ENCODE results near the gene ENTPD8.
A peak's percentile ranks its signal among the peaks of the same experiment; 100 is the strongest.
"Not testable (repeated sequence)": the region's sequence is repeated elsewhere in the genome, so short reads cannot be mapped to it uniquely, and the experiment has no call there.

ENTPD8 gene

DNA sequence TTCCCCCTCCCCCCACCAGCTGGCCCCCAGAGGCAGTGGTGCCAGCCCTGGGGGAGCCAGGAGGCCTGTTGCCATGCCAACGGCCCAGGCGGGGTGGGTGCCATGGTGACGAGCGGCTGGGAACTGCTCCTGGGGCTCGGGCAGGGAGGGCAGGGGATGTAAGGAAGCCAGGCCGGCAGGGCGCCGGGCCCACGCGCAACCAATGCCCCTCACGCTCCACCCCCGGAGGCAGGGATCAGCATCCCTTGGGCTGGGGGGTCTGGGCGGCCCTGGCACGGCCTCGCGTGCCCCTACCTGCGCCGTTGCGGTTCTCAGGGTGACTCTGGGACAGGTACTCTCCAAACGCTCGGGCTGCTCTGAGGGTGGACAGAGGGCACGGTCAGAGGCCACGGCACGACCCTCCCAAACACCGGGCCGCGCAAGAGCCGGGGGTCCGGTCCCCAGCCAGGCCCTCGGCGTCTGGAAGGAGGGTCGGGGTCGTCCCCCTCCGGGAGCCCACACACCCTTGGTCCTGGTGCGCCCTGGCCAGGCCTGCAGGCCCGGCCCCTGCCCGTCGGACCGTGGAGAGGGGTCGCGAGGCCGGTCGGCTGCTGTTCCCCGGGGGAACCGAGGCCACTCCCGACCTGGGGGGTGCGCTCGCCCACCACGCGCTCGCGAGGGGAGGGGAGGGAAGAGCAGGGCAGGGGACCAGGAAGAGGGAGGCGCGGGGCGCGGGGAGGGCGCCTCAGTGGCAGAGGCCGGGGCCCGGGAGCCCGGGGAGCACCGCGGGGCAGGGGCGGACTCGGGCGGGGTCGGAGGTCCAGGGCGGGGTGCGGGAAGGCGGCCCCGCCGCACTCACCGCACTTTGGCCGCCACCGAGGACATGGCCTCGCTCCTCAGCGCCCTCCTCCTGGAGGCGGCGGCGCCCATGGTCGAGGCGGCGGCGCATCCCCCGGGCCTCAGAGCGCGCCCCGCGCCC is 17.3 kb upstream of the ENTPD8 start:
- DNase-seq (ENCODE audit: low read depth, low spot score) = no peak

DNA sequence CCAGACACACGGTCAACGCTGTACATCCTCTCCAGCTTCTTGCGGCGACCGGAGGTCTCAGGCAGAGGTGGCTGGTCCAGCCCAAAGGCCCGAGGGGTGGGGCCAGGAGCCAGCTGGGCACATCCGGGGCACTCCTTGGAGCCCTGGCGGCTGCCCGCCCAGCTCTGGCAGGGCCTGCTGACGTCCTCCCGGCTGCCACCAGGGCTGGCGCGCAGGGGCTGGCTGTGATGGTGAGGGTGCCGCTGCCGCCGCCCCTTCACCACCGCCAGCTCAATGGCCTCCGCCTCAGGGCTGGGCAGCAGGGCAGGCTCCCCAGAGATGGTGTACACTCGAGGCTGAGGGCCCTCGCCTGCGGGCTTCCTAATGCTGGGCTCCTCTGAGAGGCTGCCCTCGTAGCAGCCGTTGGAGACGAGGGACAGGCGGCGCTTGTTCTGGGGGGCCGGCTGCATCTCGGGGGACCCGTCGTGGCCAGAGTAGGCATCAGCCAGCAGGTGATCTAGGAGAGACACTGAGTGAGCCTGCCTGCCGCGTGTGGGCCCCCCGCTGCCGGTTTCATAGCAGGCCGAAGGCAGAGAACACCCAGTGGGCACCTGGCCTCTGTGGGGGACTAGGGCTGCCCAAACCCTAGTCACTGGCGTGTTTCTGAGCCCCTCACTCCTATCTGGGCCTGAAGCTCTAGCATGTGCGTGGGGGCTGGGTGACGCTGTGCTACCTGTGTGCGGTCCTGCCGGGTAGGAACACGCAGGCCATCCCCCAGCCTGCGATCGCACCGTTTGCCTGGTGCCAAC is 16.4 kb upstream of the ENTPD8 start:
- DNase-seq (ENCODE audit: low read depth, low spot score) = no peak

DNA sequence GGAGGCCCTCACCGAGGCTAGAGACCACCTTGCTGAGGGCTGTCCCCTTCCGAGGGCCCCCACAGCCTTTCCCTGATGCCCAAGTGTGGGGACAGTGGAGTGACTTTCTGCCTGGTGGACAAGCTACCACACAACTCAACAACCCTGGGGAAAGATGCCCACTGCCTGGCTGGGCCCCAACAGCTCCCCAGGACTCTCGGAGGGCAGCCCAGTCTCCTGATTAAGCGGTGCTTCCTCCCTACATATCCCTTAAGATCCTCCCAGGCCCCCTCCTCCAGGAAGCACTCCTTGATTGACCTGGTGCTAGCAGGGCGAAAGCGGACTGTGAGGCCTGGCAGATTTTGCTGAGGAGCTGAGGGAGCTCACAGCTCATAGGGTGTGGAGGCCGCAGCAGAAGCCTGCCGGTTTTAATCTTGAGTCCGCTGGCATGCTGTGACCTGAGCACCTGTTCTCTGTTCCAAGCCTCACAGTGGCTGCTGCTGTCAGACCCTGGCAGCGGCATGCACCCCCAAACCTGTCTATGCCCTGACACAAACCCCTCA is 15.8 kb upstream of the ENTPD8 start:
- no peak for DNase-seq (ENCODE audit: low read depth, low spot score)

DNA sequence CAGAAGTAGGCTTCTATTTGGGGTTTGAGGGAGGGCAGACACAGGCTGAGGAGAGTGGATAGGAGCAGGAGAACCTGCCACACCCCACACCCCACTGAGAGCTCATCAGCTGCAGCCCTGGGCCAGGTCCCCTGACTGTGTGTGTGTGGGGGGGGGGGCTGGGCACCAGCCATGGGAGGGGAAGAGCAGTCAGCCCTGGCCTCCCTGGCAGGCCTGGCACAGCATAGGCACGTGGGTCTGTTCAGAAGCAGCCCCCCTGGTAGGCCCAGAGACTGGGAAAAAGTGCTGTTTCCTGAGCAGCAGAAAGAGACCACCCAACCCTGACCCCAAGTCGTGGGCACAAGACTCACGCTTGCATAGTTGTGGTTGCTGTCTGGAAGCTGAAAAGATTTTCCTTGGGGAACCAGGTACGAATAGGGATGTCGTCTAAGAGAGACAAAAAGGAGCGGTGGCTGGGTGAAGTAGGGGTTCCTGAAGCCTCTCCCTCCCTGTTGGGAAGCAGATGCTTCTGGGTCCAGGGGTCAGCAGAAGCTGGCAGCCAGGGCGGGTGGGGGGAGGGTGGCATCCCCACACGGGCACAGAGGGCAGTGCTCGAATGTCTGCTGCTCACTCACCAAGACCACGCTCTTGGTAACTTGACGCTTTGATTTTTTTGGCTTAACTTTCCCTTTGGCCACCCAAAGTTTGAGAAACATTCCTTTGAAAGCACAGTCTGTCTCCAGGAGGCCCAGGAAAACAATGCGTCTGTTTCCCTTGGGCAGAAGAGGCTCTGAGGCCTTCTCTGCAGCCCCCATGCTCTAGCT is 15.1 kb upstream of the ENTPD8 start:
- DNase-seq (ENCODE audit: low read depth, low spot score) = no peak

- DNase-seq (ENCODE audit: low read depth, low spot score) = no peak
Measured at GRCh38 chr9:137455359-137455991, 14.3 kb upstream of the ENTPD8 start.

DNA sequence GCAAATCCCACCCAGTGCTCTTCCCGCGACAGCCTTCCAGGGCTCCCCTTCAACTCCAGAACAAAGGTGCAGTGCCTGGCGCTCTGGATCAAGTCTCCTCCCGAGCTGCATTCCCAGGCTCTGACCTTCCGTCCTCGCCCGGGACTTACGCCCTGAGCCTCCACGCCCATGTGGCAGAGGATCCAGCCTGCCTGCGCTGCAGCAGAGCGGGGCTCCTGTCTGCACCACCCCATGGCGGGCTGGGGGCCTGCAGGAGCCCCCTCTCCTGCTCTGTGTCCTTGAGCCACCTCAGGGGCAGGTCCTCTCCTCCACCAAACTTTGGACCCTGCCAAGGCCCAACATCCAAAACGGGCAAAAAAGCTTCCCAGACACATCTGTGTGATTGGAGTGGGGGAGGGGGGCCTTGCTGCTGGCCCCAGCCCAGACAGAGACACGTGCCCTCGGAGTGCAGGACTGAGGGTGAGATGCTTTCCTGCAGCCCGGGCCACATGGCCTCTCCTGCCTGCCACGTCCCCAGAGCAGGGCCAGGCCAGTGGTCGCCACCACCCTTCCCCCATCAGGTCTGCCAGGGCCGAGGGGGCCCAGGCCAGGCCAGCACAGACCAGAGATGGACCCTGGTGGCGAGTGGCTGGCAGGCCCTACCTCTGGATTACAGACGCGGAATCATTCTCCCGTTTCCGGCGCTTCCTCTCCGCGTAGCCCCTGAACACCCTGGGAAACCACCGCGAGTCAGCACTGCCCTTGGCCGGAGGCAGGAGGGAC is 13.6 kb upstream of the ENTPD8 start:
- no peak for DNase-seq (ENCODE audit: low read depth, low spot score)

- DNase-seq (ENCODE audit: low read depth, low spot score) = no peak
Measured at GRCh38 chr9:137454145-137454596, 13.0 kb upstream of the ENTPD8 start.

DNA sequence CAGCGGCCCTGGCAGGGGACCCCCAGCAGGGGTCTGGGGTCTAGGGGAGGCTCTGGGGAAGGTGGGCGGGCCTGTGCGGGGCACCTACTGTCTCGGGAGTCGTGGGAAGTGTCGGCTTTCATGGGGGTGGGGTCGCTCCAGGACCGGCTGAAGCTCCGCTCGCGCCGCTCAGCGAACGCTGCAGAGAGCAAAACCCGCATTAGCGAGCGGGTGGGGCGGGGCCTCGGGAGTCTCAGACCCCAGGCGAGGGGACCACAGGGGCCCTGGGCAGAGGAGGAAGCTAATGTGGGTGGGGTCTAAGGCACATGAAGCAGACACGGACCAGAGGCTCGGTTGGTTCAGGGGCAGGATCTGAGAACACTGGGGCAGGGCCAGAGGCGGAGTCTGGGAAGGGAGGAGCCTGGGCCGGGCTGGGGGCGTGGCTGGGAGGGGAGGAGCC is 12.5 kb upstream of the ENTPD8 start:
- peak; percentile 85 for DNase-seq (ENCODE audit: low read depth, low spot score)

- no peak for DNase-seq (ENCODE audit: low read depth, low spot score)
Measured at GRCh38 chr9:137452761-137453642, 11.8 kb upstream of the ENTPD8 start.

GRCh38 chr9:137452006-137452760 is 11.0 kb upstream of the ENTPD8 start:
- no peak for DNase-seq (ENCODE audit: low read depth, low spot score)

DNA sequence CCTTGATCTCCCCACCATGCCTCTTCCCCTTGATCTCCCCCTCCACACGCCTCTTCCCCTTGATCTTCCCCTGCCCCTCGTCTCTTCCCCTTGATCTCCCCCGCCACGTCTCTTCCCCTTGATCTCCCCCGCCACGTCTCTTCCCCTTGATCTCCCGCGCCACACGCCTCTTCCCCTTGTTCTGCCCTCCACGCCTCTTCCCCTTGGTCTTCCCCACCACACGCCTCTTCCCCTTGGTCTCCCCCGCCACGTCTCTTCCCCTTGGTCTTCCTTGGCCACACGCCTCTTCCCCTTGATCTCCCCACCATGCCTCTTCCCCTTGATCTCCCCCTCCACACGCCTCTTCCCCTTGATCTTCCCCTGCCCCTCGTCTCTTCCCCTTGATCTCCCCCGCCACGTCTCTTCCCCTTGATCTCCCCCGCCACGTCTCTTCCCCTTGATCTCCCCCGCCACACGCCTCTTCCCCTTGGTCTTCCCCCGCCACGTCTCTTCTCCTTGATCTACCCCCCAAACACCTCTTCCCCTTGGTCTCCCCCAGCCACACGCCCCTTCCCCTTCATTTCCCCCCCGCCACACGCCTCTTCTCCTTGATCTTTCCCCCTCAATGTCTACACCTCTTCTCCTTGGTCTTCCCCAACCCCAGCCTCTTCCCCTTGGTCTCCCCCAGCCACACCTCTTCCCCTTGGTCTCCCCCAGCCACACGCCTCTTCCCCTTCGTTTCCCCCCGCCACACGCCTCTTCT is 10.3 kb upstream of the ENTPD8 start:
- DNase-seq (ENCODE audit: low read depth, low spot score) = not testable (repeated sequence)

- DNase-seq (ENCODE audit: low read depth, low spot score) = not testable (repeated sequence)
Measured at GRCh38 chr9:137450539-137451222, 9.5 kb upstream of the ENTPD8 start.

GRCh38 chr9:137449931-137450538 is 8.9 kb upstream of the ENTPD8 start:
- no peak for DNase-seq (ENCODE audit: low read depth, low spot score)

GRCh38 chr9:137449081-137449844 is 8.1 kb upstream of the ENTPD8 start:
- DNase-seq (ENCODE audit: low read depth, low spot score) = no peak

- DNase-seq (ENCODE audit: low read depth, low spot score) = no peak
Measured at GRCh38 chr9:137448602-137448962, 7.4 kb upstream of the ENTPD8 start.

Data from iPS DF 19.7 (cell line).